Purkinje cell (primary cell): ENCODE data around the gene REPS2. TPM values are rescaled to one million over a fixed set of nuclear protein-coding genes. Genes with fewer than 3 reads are reported as not detected.

ENCODE experiments used
- polyA plus RNA-seq: library from polyadenylated mRNA; unstranded; fragments of >200 nt; fragmentation: Nextera tagmentation; gene quantifications from 2 replicates; pipeline ENCODE4 v1.2.1, GENCODE V29; 2014

Gene REPS2
- 44.5 and 54.0 TPM in 2 replicates for polyA plus RNA-seq

GRCh38 chrX:16946361-16946964, at the start of gene REPS2:
TSS of gene REPS2 (plus strand) at chrX:16946658. CDS start at chrX:16946862, 204 bp downstream.

Other genes with a start within 250 kb of the REPS2 start
- gene CTPS2, start 234.0 kb upstream of the REPS2 start, polyA plus RNA-seq, result 0.22 and 2.7 TPM in 2 replicates
- gene SYAP1, start 227.0 kb upstream of the REPS2 start, polyA plus RNA-seq, result 10.3 and 10.9 TPM in 2 replicates
- gene TXLNG, start 160.2 kb upstream of the REPS2 start, polyA plus RNA-seq, result 1.8 and 6.8 TPM in 2 replicates
- gene RBBP7, start 76.3 kb upstream of the REPS2 start, polyA plus RNA-seq, result 128 and 157 TPM in 2 replicates